ENCODE results near the gene DHX16.
"Not testable (repeated sequence)": the region's sequence is repeated elsewhere in the genome, so short reads cannot be mapped to it uniquely, and the experiment has no call there.

Gene DHX16

GRCh38 chr6:30676660-30677285 lies 4.0 kb upstream of the DHX16 start:
- H3K4me3 ChIP-seq (ENCODE audit: control insufficient read depth, low read depth, low read length), result no peak overlapping the region
- DNase-seq (ENCODE audit: low read depth), result no peak
- TF ChIP-seq, protein P1, sequence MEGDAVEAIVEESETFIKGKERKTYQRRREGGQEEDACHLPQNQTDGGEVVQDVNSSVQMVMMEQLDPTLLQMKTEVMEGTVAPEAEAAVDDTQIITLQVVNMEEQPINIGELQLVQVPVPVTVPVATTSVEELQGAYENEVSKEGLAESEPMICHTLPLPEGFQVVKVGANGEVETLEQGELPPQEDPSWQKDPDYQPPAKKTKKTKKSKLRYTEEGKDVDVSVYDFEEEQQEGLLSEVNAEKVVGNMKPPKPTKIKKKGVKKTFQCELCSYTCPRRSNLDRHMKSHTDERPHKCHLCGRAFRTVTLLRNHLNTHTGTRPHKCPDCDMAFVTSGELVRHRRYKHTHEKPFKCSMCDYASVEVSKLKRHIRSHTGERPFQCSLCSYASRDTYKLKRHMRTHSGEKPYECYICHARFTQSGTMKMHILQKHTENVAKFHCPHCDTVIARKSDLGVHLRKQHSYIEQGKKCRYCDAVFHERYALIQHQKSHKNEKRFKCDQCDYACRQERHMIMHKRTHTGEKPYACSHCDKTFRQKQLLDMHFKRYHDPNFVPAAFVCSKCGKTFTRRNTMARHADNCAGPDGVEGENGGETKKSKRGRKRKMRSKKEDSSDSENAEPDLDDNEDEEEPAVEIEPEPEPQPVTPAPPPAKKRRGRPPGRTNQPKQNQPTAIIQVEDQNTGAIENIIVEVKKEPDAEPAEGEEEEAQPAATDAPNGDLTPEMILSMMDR (conservative IDR thresholded peaks at IDR 0.05; ENCODE audit: control insufficient read depth, insufficient read depth, low read depth, low read length), result no peak

DNA sequence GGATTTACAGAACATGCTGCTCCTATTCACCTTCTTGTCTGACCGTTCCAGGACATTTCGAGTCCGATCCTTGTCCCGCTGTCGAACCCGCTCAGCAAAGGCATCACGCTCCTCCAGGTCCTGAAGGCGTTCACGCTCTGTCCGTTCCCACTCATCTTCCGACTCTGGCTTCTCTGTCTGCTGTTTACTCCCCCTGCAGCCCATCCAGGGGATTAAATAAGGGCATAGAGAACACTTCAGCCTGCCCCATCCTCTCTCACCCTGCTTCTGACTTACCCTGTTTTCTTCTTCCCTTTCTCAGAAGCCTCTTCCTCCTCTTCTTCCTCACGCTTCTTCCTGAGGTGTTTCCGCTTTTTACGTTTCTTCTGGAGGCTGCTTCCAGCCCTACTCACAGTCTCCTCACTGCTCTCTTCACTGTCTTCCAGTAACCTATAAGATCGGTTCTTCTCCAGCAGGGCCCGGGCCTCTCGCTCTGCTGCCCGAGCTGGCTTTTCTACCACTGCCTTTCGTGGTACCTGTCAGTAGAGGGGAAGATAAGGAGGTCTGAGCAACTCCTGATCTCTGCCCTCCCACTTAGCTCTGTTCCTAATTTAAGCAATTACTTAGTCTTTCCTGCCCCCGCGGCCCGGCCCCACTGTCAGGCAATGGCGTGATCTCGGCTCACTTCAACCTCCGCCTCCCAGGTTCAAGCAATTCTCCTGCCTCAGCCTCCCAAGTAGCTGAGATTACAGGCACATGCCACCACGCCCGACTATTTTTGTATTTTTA lies 1.9 kb downstream of the DHX16 start:
- TF ChIP-seq, protein P1 (conservative IDR thresholded peaks at IDR 0.05; ENCODE audit: control insufficient read depth, insufficient read depth, low read depth, low read length), result peak; percentile 34
- no peak overlapping the region for H3K4me3 ChIP-seq (ENCODE audit: control insufficient read depth, low read depth, low read length)
- DNase-seq (ENCODE audit: low read depth), result peak; percentile 39

DNA sequence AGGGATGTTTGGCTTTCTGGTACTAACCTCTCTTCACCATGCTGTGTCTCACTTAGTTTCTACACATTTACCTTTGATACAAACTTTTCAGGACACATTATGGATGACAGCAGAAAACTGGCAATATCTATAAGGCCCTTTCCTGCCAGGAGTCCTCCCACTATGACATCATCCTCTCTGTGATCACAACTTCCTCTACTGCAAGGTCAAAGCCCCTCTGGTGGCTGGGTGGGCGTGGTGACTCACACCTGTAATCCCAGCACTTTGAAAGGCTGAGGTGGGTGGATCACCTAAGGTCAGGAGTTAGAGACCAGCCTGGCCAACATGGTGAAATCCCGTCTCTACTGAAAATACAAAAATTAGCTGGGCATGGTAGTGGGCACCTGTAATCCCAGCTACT lies 6.5 kb downstream of the DHX16 start:
- H3K4me3 ChIP-seq (ENCODE audit: control insufficient read depth, low read depth, low read length), result not testable (repeated sequence)
- peak; percentile 51 for DNase-seq (ENCODE audit: low read depth)

- TF ChIP-seq, protein P1 (conservative IDR thresholded peaks at IDR 0.05; ENCODE audit: control insufficient read depth, insufficient read depth, low read depth, low read length), result no peak
- H3K4me3 ChIP-seq (ENCODE audit: control insufficient read depth, low read depth, low read length), result no peak overlapping the region
- DNase-seq (ENCODE audit: low read depth), result no peak
Observed at GRCh38 chr6:30664994-30665767, 7.6 kb downstream of the DHX16 start.

GRCh38 chr6:30657922-30658321 lies 14.9 kb downstream of the DHX16 start:
- H3K4me3 ChIP-seq (ENCODE audit: control insufficient read depth, low read depth, low read length); DNase-seq (ENCODE audit: low read depth): not testable (repeated sequence)

GRCh38 chr6:30657454-30657853 lies 15.4 kb downstream of the DHX16 start:
- no peak for DNase-seq (ENCODE audit: low read depth)
- TF ChIP-seq, protein P1 (conservative IDR thresholded peaks at IDR 0.05; ENCODE audit: control insufficient read depth, insufficient read depth, low read depth, low read length), result no peak
- H3K4me3 ChIP-seq (ENCODE audit: control insufficient read depth, low read depth, low read length), result no peak overlapping the region

DNA sequence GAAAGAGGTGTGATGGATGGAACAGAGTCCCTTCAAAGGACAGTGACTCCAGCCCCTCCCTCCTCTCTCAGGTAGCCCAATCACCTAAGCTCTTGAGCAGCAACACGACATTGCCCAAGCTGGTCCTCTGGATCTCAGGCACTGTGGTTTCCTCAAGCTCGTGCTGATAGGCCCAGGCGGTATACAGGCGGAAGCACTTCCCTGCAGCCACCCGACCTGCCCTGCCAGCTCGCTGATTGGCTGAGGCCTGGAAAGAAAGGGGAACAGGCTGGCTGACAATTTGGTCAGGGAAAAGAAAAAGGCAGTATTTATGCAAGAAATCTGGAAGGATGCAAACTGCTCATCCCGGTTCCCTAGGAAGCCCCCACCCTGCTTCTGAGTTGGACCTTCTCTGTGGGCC lies 16.3 kb downstream of the DHX16 start:
- DNase-seq (ENCODE audit: low read depth), result no peak
- TF ChIP-seq, protein P1 (conservative IDR thresholded peaks at IDR 0.05; ENCODE audit: control insufficient read depth, insufficient read depth, low read depth, low read length), result no peak
- no peak overlapping the region for H3K4me3 ChIP-seq (ENCODE audit: control insufficient read depth, low read depth, low read length)

Measured in fibroblast of mammary gland (primary cell).